ENCODE data around the gene STRIP2. TPM values are rescaled to one million over a fixed set of nuclear protein-coding genes. Genes with fewer than 3 reads are reported as not detected.

STRIP2 gene
- total and polyA plus RNA-seq, 9 of the 15 experiments (the other 6 are each of a cell fraction or from before 2014, with no cell fraction given) = 10.1 to 81.8 (median 42.3) TPM

DNA sequence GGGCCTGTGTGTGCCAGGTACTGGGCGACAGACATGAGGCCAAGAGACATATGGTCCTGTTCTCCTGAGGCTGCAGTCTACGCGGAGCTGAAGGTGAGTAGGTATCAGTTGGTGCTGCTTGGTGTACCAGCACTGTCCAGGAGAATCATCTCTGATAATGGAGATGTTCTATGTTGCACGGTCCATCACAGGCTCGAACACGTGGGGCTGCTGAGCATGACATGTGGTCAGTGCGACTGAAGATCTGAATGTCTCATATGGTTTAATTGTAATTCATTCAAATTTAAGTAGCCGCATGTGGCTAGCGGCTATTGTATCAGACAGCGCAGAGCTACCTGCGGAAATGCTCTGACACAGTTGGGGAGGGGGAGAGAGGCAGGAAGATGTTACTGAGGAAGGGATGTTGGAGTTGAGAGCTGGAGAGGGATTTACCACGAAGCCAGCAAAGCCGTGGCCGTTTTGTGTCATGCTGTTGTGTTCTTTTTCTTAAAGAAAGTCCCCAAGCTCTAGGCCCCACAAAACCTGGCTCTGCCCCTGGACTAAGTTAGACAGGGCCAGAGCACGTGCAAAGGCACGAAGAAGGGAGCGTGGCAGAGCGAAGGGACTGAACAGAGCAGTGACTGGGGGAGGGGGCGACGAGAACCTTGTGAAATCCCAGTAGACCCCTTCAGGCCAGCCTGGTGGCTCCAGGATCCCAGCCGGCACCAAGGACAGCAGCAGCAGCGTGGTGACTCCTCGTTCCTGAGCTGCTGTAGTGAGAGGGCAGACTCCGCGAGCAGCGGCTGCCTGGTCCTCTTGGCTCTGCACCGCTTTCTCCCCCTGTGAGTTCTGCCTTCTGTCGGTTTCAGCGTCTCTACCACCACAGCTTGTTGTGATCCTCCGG, 88.1 kb downstream of the STRIP2 start:
- no peaks in the 10 kb centered on the region for H3K9me1 ChIP-seq (ENCODE audit: control insufficient read depth, insufficient read depth, low read length)
- FAIRE-seq (no peak), ATAC-seq (peak; percentile 65), DNase-seq (ENCODE audit: extremely low read depth in 1 of 4, low spot score in 3 of 4) (peak in 1 of 4 experiments; percentile 28)
- 24% methylated on average over 30 of the region's 30 CpGs for WGBS (ENCODE audit: insufficient coverage, low coverage, missing lambda C conversion rate)
- no peak overlapping the region for H3K4me2 ChIP-seq (ENCODE audit: insufficient read depth, low read length)
- H2AFZ ChIP-seq (ENCODE audit: low read depth, low read length) = peak overlapping the region; percentile 41; the same call in 1 of the 2 replicates
- BruUV-seq (replicated peaks) = no TSS peak
- CTCF ChIA-PET (ENCODE audit: low intra/inter-chr PET ratio) = no interaction called here
- no peaks in the 10 kb centered on the region for H3K36me3 ChIP-seq (ENCODE audit: control insufficient read depth, insufficient read depth, low read length)
- H3K27ac ChIP-seq (ENCODE audit: extremely low read depth, low read depth, low read length) = no peak overlapping the region
- H3K4me1 ChIP-seq (replicated peaks in 1 of 2; ENCODE audit: control insufficient read depth in 2 of 2, insufficient read depth in 2 of 2, low read length in 2 of 2) = peaks cover 6 to 11% of the 10 kb centered on the region in 2 experiments; a peak in 3 of 5 replicates
- no peak overlapping the region for H3K4me3 ChIP-seq
- H4K20me1 ChIP-seq (replicated peaks; ENCODE audit: control insufficient read depth, insufficient read depth, low read length) = no peaks in the 10 kb centered on the region
- H3K27me3 ChIP-seq (ENCODE audit: control insufficient read depth in 2 of 2, insufficient read depth in 2 of 2, low read length in 2 of 2) = peaks cover 16 to 41% of the 10 kb centered on the region in 2 experiments; a peak in 3 of 5 replicates
- H3K9ac ChIP-seq (ENCODE audit: insufficient read depth in 1 of 2, low read depth in 2 of 2, low read length in 2 of 2) = peak overlapping the region in 1 of 2 experiments; percentile 8; a peak in 2 of 4 replicates
- in situ Hi-C loops (cut with MboI) = loop anchor here (10.0 kb wide), 1 partner anchor 1698 kb away; no protein-coding TSS in a partner anchor
- no peaks in the 10 kb centered on the region for H3K9me3 ChIP-seq (replicated peaks; ENCODE audit: control insufficient read depth, insufficient read depth, low read depth, low read length)
- POLR2A ChIA-PET = interaction anchor here (0.6 to 0.9 kb wide), 2 partner anchors 8 to 10 kb away, joined by 3 to 6 read pairs; no protein-coding TSS in a partner anchor
- intact Hi-C loops (cut with micrococcal nuclease) = no loop called here
- no peaks in the 10 kb centered on the region for H3K79me2 ChIP-seq (ENCODE audit: control insufficient read depth, insufficient read depth, low read length)
- TF ChIP-seq, protein P1, sequence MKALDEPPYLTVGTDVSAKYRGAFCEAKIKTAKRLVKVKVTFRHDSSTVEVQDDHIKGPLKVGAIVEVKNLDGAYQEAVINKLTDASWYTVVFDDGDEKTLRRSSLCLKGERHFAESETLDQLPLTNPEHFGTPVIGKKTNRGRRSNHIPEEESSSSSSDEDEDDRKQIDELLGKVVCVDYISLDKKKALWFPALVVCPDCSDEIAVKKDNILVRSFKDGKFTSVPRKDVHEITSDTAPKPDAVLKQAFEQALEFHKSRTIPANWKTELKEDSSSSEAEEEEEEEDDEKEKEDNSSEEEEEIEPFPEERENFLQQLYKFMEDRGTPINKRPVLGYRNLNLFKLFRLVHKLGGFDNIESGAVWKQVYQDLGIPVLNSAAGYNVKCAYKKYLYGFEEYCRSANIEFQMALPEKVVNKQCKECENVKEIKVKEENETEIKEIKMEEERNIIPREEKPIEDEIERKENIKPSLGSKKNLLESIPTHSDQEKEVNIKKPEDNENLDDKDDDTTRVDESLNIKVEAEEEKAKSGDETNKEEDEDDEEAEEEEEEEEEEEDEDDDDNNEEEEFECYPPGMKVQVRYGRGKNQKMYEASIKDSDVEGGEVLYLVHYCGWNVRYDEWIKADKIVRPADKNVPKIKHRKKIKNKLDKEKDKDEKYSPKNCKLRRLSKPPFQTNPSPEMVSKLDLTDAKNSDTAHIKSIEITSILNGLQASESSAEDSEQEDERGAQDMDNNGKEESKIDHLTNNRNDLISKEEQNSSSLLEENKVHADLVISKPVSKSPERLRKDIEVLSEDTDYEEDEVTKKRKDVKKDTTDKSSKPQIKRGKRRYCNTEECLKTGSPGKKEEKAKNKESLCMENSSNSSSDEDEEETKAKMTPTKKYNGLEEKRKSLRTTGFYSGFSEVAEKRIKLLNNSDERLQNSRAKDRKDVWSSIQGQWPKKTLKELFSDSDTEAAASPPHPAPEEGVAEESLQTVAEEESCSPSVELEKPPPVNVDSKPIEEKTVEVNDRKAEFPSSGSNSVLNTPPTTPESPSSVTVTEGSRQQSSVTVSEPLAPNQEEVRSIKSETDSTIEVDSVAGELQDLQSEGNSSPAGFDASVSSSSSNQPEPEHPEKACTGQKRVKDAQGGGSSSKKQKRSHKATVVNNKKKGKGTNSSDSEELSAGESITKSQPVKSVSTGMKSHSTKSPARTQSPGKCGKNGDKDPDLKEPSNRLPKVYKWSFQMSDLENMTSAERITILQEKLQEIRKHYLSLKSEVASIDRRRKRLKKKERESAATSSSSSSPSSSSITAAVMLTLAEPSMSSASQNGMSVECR (CRISPR knock-in tag; IDR thresholded peaks at IDR 0.05) = no peak
- 0 out of 4 replicates have a peak, but pooled peaks of 1 of the 2 experiments have one; percentile 18 for TF ChIP-seq MAZ (CRISPR knock-in tag; conservative IDR thresholded peaks at IDR 0.05 in 1 of 2, IDR thresholded peaks at IDR 0.05 in 1 of 2)
- TF ChIP-seq, protein P2, sequence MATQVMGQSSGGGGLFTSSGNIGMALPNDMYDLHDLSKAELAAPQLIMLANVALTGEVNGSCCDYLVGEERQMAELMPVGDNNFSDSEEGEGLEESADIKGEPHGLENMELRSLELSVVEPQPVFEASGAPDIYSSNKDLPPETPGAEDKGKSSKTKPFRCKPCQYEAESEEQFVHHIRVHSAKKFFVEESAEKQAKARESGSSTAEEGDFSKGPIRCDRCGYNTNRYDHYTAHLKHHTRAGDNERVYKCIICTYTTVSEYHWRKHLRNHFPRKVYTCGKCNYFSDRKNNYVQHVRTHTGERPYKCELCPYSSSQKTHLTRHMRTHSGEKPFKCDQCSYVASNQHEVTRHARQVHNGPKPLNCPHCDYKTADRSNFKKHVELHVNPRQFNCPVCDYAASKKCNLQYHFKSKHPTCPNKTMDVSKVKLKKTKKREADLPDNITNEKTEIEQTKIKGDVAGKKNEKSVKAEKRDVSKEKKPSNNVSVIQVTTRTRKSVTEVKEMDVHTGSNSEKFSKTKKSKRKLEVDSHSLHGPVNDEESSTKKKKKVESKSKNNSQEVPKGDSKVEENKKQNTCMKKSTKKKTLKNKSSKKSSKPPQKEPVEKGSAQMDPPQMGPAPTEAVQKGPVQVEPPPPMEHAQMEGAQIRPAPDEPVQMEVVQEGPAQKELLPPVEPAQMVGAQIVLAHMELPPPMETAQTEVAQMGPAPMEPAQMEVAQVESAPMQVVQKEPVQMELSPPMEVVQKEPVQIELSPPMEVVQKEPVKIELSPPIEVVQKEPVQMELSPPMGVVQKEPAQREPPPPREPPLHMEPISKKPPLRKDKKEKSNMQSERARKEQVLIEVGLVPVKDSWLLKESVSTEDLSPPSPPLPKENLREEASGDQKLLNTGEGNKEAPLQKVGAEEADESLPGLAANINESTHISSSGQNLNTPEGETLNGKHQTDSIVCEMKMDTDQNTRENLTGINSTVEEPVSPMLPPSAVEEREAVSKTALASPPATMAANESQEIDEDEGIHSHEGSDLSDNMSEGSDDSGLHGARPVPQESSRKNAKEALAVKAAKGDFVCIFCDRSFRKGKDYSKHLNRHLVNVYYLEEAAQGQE (IDR thresholded peaks at IDR 0.05; ENCODE audit: borderline replicate concordance) = peak; percentile 96
- TF ChIP-seq, protein P2 (CRISPR knock-in tag; IDR thresholded peaks at IDR 0.05; ENCODE audit: low read depth) = peak; percentile 88
- no peak for TF ChIP-seq SMARCE1 (IDR thresholded peaks at IDR 0.05)

All from K562 (cell line).